Keratinocyte (primary cell): ENCODE data around the gene GRK5. TPM values are rescaled to one million over a fixed set of nuclear protein-coding genes. Genes with fewer than 3 reads are reported as not detected.

Experiments
- DNase-seq: peaks from one replicate; pipeline ENCODE4 v3.0.0-alpha.2; 2011; ENCODE audit warnings: low read depth, missing footprints, low spot score
- FAIRE-seq: peaks from 2 replicates; lab custom pipeline; 2011; peaks lifted over from hg19 to GRCh38; lab: Jason Lieb, UNC
- H2AFZ ChIP-seq: 2 replicates; pipeline ENCODE4 v1.6.0; 2012; ENCODE audit warnings: low read length, control low read depth, inconsistent platforms; ENCODE audit not compliant: control insufficient read depth
- H3K27ac ChIP-seq: 2 replicates; pipeline ENCODE4 v1.5.1; 2011; ENCODE audit warnings: low read length; ENCODE audit not compliant: control insufficient read depth, insufficient read depth
- H3K27me3 ChIP-seq: 3 replicates; pipeline ENCODE4 v1.6.0; 2011; ENCODE audit warnings: low read length; ENCODE audit not compliant: control insufficient read depth, insufficient read depth; ENCODE audit errors: extremely low read depth
- H3K36me3 ChIP-seq, 2 experiments: 2 replicates in 1 of 2; 3 replicates in 1 of 2; pipeline ENCODE4 v1.5.1; 2011; ENCODE audit warnings: low read length in 2 of 2, mild to moderate bottlenecking in 1 of 2; ENCODE audit not compliant: control insufficient read depth in 2 of 2, insufficient read depth in 2 of 2; ENCODE audit errors: extremely low read depth in 1 of 2
- H3K4me1 ChIP-seq: 3 replicates; pipeline ENCODE4 v1.5.1; 2011; ENCODE audit warnings: low read length; ENCODE audit not compliant: control insufficient read depth, insufficient read depth; ENCODE audit errors: extremely low read depth
- H3K4me2 ChIP-seq: 3 replicates; pipeline ENCODE4 v1.6.0; 2011; ENCODE audit warnings: low read depth, low read length; ENCODE audit not compliant: control insufficient read depth, insufficient read depth; ENCODE audit errors: extremely low read depth
- H3K4me3 ChIP-seq, 3 experiments: fragments of 200-600 bp in 1 of 3; sonication (generic) in 1 of 3; 2 replicates in 2 of 3; 3 replicates in 1 of 3; pipeline ENCODE4 v1.5.1; 2011 to 2016; ENCODE audit warnings: low read length in 3 of 3, mild to moderate bottlenecking in 3 of 3, control low read depth in 2 of 3, inconsistent platforms in 1 of 3, low read depth in 1 of 3, mixed read lengths in 1 of 3, mixed run types in 1 of 3, moderate library complexity in 1 of 3; ENCODE audit not compliant: control insufficient read depth in 2 of 3, insufficient read depth in 2 of 3; ENCODE audit errors: extremely low read depth in 1 of 3
- H3K79me2 ChIP-seq: 2 replicates; pipeline ENCODE4 v1.6.0; 2012; ENCODE audit warnings: low read length; ENCODE audit not compliant: control insufficient read depth, insufficient read depth
- H3K9ac ChIP-seq: 3 replicates; pipeline ENCODE4 v1.6.0; 2011; ENCODE audit warnings: low read length; ENCODE audit not compliant: control insufficient read depth, insufficient read depth; ENCODE audit errors: extremely low read depth
- H3K9me1 ChIP-seq: 3 replicates; pipeline ENCODE4 v1.6.0; 2011; ENCODE audit warnings: low read length; ENCODE audit not compliant: control insufficient read depth, insufficient read depth; ENCODE audit errors: extremely low read depth
- H3K9me3 ChIP-seq: 2 replicates; pipeline ENCODE4 v1.5.1; 2012; ENCODE audit warnings: low read depth, low read length; ENCODE audit not compliant: control insufficient read depth
- H4K20me1 ChIP-seq: 3 replicates; pipeline ENCODE4 v1.6.0; 2011; ENCODE audit warnings: low read length; ENCODE audit not compliant: control insufficient read depth, insufficient read depth; ENCODE audit errors: extremely low read depth
- CTCF ChIP-seq, 3 experiments: IDR thresholded peaks in 1 of 3; conservative IDR thresholded peaks in 1 of 3; optimal IDR thresholded peaks in 1 of 3; 2 replicates in 2 of 3; 3 replicates in 1 of 3; pipeline versions ENCODE3 to v1.5.1; 2011; ENCODE audit warnings: low read length in 3 of 3, mild to moderate bottlenecking in 3 of 3, moderate library complexity in 2 of 3, control low read depth in 1 of 3, inconsistent platforms in 1 of 3; ENCODE audit not compliant: insufficient read depth in 2 of 3; ENCODE audit errors: extremely low read depth in 1 of 3
- EZH2 ChIP-seq: IDR thresholded peaks from one replicate; pipeline ENCODE4 v1.6.1; 2012; ENCODE audit warnings: inconsistent platforms, mild to moderate bottlenecking, low read length, moderate library complexity
- dilution Hi-C: fragments of 300-500 bp; cut with MboI; formaldehyde crosslinking; loops from one replicate; pipeline ENCODE4 v1.7.0; 2020; ENCODE audit warnings: low sequenced_read_pairs; ENCODE audit not compliant: extremely low pct_ligation_motif_present
- polyA plus RNA-seq, 5 experiments: library from polyadenylated mRNA; depleted of rRNA in 3 of 5; stranded (reverse) in 3 of 5; stranded (forward) in 1 of 5; unstranded in 1 of 5; fragments of >200 nt; gene quantifications; 1 replicate in 1 of 5; 2 replicates in 3 of 5; 3 replicates in 1 of 5; pipeline versions ENCODE4 v1.2.1 to v1.2.3, GENCODE V29; 2011 to 2012; ENCODE audit warnings: missing spikeins in 2 of 5, low read depth in 1 of 5, low replicate concordance in 1 of 5

GRK5 gene
- polyA plus RNA-seq, 1 donor (not counting 4 experiments of a cell fraction or from before 2014, with no cell fraction given), result 7.6 TPM

GRCh38 chr10:119420950-119421875 lies 213.8 kb downstream of the GRK5 start:
- H3K4me1 ChIP-seq, result no peaks in the 10 kb centered on the region
- H3K27ac ChIP-seq, result no peak overlapping the region
- no peak overlapping the region for H3K4me3 ChIP-seq
- dilution Hi-C loops, result loop anchor here (25.0 kb wide), 1 partner anchor 209 kb away; the partner anchor contains the start of gene GRK5
- no peaks in the 10 kb centered on the region for H3K9me1 ChIP-seq
- no peak for TF ChIP-seq EZH2
- TF ChIP-seq CTCF (optimal IDR thresholded peaks at IDR 0.05 in 1 of 3, IDR thresholded peaks at IDR 0.05 in 1 of 3, conservative IDR thresholded peaks at IDR 0.05 in 1 of 3; ENCODE audit: extremely low read depth in 1 of 3, insufficient read depth in 2 of 3, low read length in 3 of 3), result no peak
- H3K79me2 ChIP-seq, result no peaks in the 10 kb centered on the region
- no peaks in the 10 kb centered on the region for H3K9me3 ChIP-seq
- H2AFZ ChIP-seq, result no peak overlapping the region
- H3K4me2 ChIP-seq, result no peak overlapping the region
- FAIRE-seq (no peak), DNase-seq (no peak)
- H3K27me3 ChIP-seq, result no peaks in the 10 kb centered on the region
- H3K36me3 ChIP-seq, result peaks cover 0 to 2% of the 10 kb centered on the region in 2 experiments
- no peaks in the 10 kb centered on the region for H4K20me1 ChIP-seq
- no peak overlapping the region for H3K9ac ChIP-seq

GRCh38 chr10:119421891-119422681 lies 214.7 kb downstream of the GRK5 start:
- H3K4me2 ChIP-seq, result no peak overlapping the region
- no peaks in the 10 kb centered on the region for H3K4me1 ChIP-seq
- H4K20me1 ChIP-seq, result no peaks in the 10 kb centered on the region
- no peaks in the 10 kb centered on the region for H3K27me3 ChIP-seq
- no peak for FAIRE-seq
- no peak for DNase-seq
- no peaks in the 10 kb centered on the region for H3K9me1 ChIP-seq
- no peak overlapping the region for H3K27ac ChIP-seq
- H3K9ac ChIP-seq, result no peak overlapping the region
- no peak overlapping the region for H2AFZ ChIP-seq
- peaks cover 2 to 3% of the 10 kb centered on the region in 2 experiments for H3K36me3 ChIP-seq
- H3K9me3 ChIP-seq, result no peaks in the 10 kb centered on the region
- no peak for TF ChIP-seq CTCF (optimal IDR thresholded peaks at IDR 0.05 in 1 of 3, IDR thresholded peaks at IDR 0.05 in 1 of 3, conservative IDR thresholded peaks at IDR 0.05 in 1 of 3; ENCODE audit: extremely low read depth in 1 of 3, insufficient read depth in 2 of 3, low read length in 3 of 3)
- TF ChIP-seq EZH2, result no peak
- dilution Hi-C loops, result loop anchor here (25.0 kb wide), 1 partner anchor 210 kb away; the partner anchor contains the start of gene GRK5
- no peak overlapping the region for H3K4me3 ChIP-seq
- no peaks in the 10 kb centered on the region for H3K79me2 ChIP-seq
